DND-41 (cell line): ENCODE measurements around the gene RFX2.

Experiments
- ATAC-seq: fragments of 200-7000 bp; cut with Tn5 transposase; 3 replicates; pipeline ENCODE4 v1.9.1; 2021; ENCODE audit warnings: low read depth; ENCODE audit not compliant: insufficient read depth
- DNase-seq: peaks from one replicate; pipeline ENCODE4 v3.0.0-alpha.2; 2020
- H2AFZ ChIP-seq: 2 replicates; pipeline ENCODE4 v1.6.0; 2012; ENCODE audit warnings: low read depth, low read length
- H3K27ac ChIP-seq: 2 replicates; pipeline ENCODE4 v1.5.1; 2012; ENCODE audit warnings: low read length, inconsistent platforms
- H3K27me3 ChIP-seq: fragments of 200-600 bp; sonication (generic); 2 replicates; pipeline ENCODE4 v1.6.0; 2012; ENCODE audit warnings: low read length, mild to moderate bottlenecking, inconsistent platforms; ENCODE audit not compliant: insufficient read depth, poor library complexity
- H3K36me3 ChIP-seq: 2 replicates; pipeline ENCODE4 v1.5.1; 2012; ENCODE audit warnings: low read length, inconsistent platforms; ENCODE audit not compliant: insufficient read depth
- H3K4me1 ChIP-seq: 2 replicates; pipeline ENCODE4 v1.5.1; 2012; ENCODE audit warnings: mild to moderate bottlenecking, low read length; ENCODE audit not compliant: insufficient read depth
- H3K4me2 ChIP-seq: 2 replicates; pipeline ENCODE4 v1.6.0; 2012; ENCODE audit warnings: mild to moderate bottlenecking, moderate library complexity, low read length, inconsistent platforms; ENCODE audit not compliant: insufficient read depth
- H3K4me3 ChIP-seq, 2 experiments: fragments of 200-600 bp in 1 of 2; shearing (Covaris generic) in 1 of 2; 2 replicates each; pipeline ENCODE4 v1.5.1; 2012 to 2016; ENCODE audit warnings: inconsistent platforms in 2 of 2, low read length in 2 of 2, mild to moderate bottlenecking in 2 of 2, low read depth in 1 of 2, moderate library complexity in 1 of 2
- H3K79me2 ChIP-seq: 2 replicates; pipeline ENCODE4 v1.6.0; 2012; ENCODE audit warnings: low read length, inconsistent platforms; ENCODE audit not compliant: insufficient read depth
- H3K9ac ChIP-seq: 2 replicates; pipeline ENCODE4 v1.6.0; 2012; ENCODE audit warnings: low read depth, mild to moderate bottlenecking, inconsistent platforms, low read length, moderate library complexity
- H3K9me3 ChIP-seq: 2 replicates; pipeline ENCODE4 v1.5.1; 2012; ENCODE audit warnings: low read length, moderate library complexity, mild to moderate bottlenecking, inconsistent platforms; ENCODE audit not compliant: insufficient read depth, severe bottlenecking
- H4K20me1 ChIP-seq: 2 replicates; pipeline ENCODE4 v1.6.0; 2012; ENCODE audit warnings: low read length; ENCODE audit not compliant: insufficient read depth
- CTCF ChIP-seq: IDR thresholded peaks from 2 replicates; pipeline ENCODE4 v1.5.1; 2012; ENCODE audit warnings: borderline replicate concordance, low read length, moderate library complexity, mild to moderate bottlenecking; ENCODE audit not compliant: poor library complexity, severe bottlenecking; ENCODE audit errors: extremely low read depth
- EZH2 ChIP-seq: IDR thresholded peaks from 3 replicates; pipeline ENCODE4 v1.6.1; 2012; ENCODE audit warnings: borderline replicate concordance, low read depth, mild to moderate bottlenecking, moderate library complexity, low read length, inconsistent platforms; ENCODE audit not compliant: severe bottlenecking

The RFX2 gene

GRCh38 chr19:6047256-6047655 lies 63.0 kb downstream of the RFX2 start:
- Histone ChIP-seq H3K36me3 (no peaks in the 10 kb centered on the region), H3K4me1 (peaks cover 4% of the 10 kb centered on the region; the same call in 1 of the 2 replicates), H3K9ac (no peak overlapping the region), H3K9me3 (no peaks in the 10 kb centered on the region), H3K4me2 (no peak overlapping the region), H2AFZ (no peak overlapping the region), H3K27ac (no peak overlapping the region), H4K20me1 (no peaks in the 10 kb centered on the region), H3K27me3 (no peaks in the 10 kb centered on the region), H3K4me3 (no peak overlapping the region), H3K79me2 (no peaks in the 10 kb centered on the region)
- ATAC-seq (no peak), DNase-seq (no peak)
- no peak for TF ChIP-seq EZH2
- TF ChIP-seq CTCF = no peak

GRCh38 chr19:6045108-6045507 lies 65.2 kb downstream of the RFX2 start:
- Histone ChIP-seq H3K9me3 (no peaks in the 10 kb centered on the region), H3K27me3 (no peaks in the 10 kb centered on the region), H3K27ac (no peak overlapping the region), H3K79me2 (no peaks in the 10 kb centered on the region), H3K36me3 (no peaks in the 10 kb centered on the region), H3K4me1 (peaks cover 4% of the 10 kb centered on the region; the same call in 1 of the 2 replicates), H4K20me1 (no peaks in the 10 kb centered on the region), H3K4me2 (no peak overlapping the region), H3K9ac (no peak overlapping the region), H2AFZ (no peak overlapping the region), H3K4me3 (no peak overlapping the region)
- ATAC-seq = no peak
- no peak for DNase-seq
- TF ChIP-seq EZH2 (no peak), CTCF (no peak)

GRCh38 chr19:6044056-6044805 lies 66.1 kb downstream of the RFX2 start:
- H3K4me1 ChIP-seq = peaks cover 4% of the 10 kb centered on the region; the same call in 1 of the 2 replicates
- no peak overlapping the region for H3K4me2 ChIP-seq
- no peak overlapping the region for H3K9ac ChIP-seq
- no peaks in the 10 kb centered on the region for H4K20me1 ChIP-seq
- H3K79me2 ChIP-seq = no peaks in the 10 kb centered on the region
- H3K4me3 ChIP-seq = no peak overlapping the region
- H3K36me3 ChIP-seq = peaks cover 4% of the 10 kb centered on the region; the same call in 1 of the 2 replicates
- no peak overlapping the region for H3K27ac ChIP-seq
- no peaks in the 10 kb centered on the region for H3K27me3 ChIP-seq
- ATAC-seq = no peak
- H3K9me3 ChIP-seq = no peaks in the 10 kb centered on the region
- no peak overlapping the region for H2AFZ ChIP-seq
- no peak for DNase-seq
- TF ChIP-seq CTCF = no peak
- TF ChIP-seq EZH2 = no peak
